ENCODE results near the gene CYFIP2. TPM values are rescaled to one million over a fixed set of nuclear protein-coding genes. Genes with fewer than 3 reads are reported as not detected.

CYFIP2 gene
- total and polyA plus RNA-seq, 2 of the 13 experiments (the other 11 are each of a cell fraction or from before 2014, with no cell fraction given) = 22.6 to 30.3 TPM

DNA sequence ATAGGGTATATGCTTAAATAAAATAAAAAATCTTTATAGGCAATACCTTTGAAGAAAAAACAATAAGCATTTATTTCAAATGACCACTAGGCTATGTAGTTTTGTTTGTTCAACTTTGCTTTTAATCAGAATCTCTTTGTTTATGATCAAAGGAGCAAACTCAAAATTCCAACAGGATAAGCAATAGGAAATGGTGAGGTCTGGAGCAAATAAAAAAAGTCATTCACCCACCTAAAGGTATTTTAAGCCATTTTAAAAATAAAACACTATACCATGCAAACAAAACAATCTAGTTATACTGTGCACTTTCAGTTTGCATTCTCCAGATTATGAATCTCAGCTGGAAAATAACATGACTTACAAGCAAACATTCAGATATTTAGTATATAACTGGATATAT, 35.3 kb upstream of the CYFIP2 start (continued):
- TF ChIP-seq, protein P1, sequence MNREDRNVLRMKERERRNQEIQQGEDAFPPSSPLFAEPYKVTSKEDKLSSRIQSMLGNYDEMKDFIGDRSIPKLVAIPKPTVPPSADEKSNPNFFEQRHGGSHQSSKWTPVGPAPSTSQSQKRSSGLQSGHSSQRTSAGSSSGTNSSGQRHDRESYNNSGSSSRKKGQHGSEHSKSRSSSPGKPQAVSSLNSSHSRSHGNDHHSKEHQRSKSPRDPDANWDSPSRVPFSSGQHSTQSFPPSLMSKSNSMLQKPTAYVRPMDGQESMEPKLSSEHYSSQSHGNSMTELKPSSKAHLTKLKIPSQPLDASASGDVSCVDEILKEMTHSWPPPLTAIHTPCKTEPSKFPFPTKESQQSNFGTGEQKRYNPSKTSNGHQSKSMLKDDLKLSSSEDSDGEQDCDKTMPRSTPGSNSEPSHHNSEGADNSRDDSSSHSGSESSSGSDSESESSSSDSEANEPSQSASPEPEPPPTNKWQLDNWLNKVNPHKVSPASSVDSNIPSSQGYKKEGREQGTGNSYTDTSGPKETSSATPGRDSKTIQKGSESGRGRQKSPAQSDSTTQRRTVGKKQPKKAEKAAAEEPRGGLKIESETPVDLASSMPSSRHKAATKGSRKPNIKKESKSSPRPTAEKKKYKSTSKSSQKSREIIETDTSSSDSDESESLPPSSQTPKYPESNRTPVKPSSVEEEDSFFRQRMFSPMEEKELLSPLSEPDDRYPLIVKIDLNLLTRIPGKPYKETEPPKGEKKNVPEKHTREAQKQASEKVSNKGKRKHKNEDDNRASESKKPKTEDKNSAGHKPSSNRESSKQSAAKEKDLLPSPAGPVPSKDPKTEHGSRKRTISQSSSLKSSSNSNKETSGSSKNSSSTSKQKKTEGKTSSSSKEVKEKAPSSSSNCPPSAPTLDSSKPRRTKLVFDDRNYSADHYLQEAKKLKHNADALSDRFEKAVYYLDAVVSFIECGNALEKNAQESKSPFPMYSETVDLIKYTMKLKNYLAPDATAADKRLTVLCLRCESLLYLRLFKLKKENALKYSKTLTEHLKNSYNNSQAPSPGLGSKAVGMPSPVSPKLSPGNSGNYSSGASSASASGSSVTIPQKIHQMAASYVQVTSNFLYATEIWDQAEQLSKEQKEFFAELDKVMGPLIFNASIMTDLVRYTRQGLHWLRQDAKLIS (CRISPR knock-in tag; IDR thresholded peaks at IDR 0.05) = no peak
- TF ChIP-seq ZNF556 (CRISPR knock-in tag; IDR thresholded peaks at IDR 0.05; ENCODE audit: borderline replicate concordance) = no peak
- TF ChIP-seq, protein P2, sequence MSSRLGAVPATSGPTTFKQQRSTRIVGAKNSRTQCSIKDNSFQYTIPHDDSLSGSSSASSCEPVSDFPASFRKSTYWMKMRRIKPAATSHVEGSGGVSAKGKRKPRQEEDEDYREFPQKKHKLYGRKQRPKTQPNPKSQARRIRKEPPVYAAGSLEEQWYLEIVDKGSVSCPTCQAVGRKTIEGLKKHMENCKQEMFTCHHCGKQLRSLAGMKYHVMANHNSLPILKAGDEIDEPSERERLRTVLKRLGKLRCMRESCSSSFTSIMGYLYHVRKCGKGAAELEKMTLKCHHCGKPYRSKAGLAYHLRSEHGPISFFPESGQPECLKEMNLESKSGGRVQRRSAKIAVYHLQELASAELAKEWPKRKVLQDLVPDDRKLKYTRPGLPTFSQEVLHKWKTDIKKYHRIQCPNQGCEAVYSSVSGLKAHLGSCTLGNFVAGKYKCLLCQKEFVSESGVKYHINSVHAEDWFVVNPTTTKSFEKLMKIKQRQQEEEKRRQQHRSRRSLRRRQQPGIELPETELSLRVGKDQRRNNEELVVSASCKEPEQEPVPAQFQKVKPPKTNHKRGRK (CRISPR knock-in tag; IDR thresholded peaks at IDR 0.05) = no peak

DNA sequence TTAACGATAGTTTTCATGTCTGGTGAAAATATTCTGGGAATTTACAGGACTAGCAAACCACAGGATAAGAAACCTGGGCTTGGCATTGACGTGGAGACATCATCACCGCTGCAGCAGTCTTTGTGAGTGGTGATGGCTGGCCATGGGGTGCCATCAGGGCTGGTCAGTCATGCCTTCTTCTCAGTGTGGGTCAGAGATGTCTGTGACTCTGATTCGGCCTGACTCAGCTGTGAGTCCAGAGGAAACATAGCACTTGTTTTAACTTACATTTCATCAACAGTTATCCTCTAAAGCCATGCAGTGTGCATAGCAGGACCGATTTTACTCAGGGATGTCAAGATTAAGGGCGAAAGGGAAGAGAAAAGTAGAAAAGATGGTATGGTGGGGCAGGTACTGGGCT, 33.2 kb upstream of the CYFIP2 start:
- H3K79me2 ChIP-seq (ENCODE audit: insufficient read depth, low read length) = no peaks in the 10 kb centered on the region
- H3K4me1 ChIP-seq (ENCODE audit: insufficient read depth, low read length) = no peaks in the 10 kb centered on the region
- FAIRE-seq (no peak), DNase-seq (ENCODE audit: low spot score) (no peak), ATAC-seq (no peak)
- intact Hi-C loops (cut with micrococcal nuclease; ENCODE audit: unreplicated experiment) = no loop called here
- no peaks in the 10 kb centered on the region for H4K20me1 ChIP-seq (ENCODE audit: insufficient read depth, low read length)
- H2AFZ ChIP-seq (ENCODE audit: low read length) = no peak overlapping the region
- H3K27ac ChIP-seq (ENCODE audit: extremely low read length, insufficient read depth, low read length) = no peak overlapping the region
- WGBS (ENCODE audit: low lambda C conversion rate) = 43% methylated on average over 6 of the region's 6 CpGs
- ChIA-PET POLR2A (no interaction called here), CTCF (ENCODE audit: low intra/inter-chr PET ratio, low total read pairs) (no interaction called here)
- H3K4me3 ChIP-seq (replicated peaks in 1 of 3; ENCODE audit: insufficient read depth in 1 of 3, low read depth in 2 of 3, low read length in 3 of 3) = no peak overlapping the region
- in situ Hi-C loops (cut with HindIII; ENCODE audit: extremely low pct_ligation_motif_present, low pct_unique_long_range_greater_than_20kb) = no loop called here
- no peak overlapping the region for H3K9ac ChIP-seq (ENCODE audit: insufficient read depth, low read depth, low read length)
- H3K4me2 ChIP-seq (ENCODE audit: low read depth, low read length) = no peak overlapping the region
- H3K9me3 ChIP-seq (ENCODE audit: low read length) = no peaks in the 10 kb centered on the region
- peaks cover 0 to 4% of the 10 kb centered on the region in 2 experiments; a peak in 1 of 5 replicates for H3K27me3 ChIP-seq (ENCODE audit: control insufficient read depth in 1 of 2, insufficient read depth in 2 of 2, low read length in 2 of 2)
- no peaks in the 10 kb centered on the region for H3K36me3 ChIP-seq (replicated peaks in 1 of 2; ENCODE audit: control insufficient read depth in 1 of 2, insufficient read depth in 2 of 2, low read length in 2 of 2)
- no TSS peak for BruUV-seq (replicated peaks)
- TF ChIP-seq SALL1 (CRISPR knock-in tag; IDR thresholded peaks at IDR 0.05) (no peak), ZNF550 (CRISPR knock-in tag; IDR thresholded peaks at IDR 0.05; ENCODE audit: borderline replicate concordance) (no peak), ZNF362 (CRISPR knock-in tag; IDR thresholded peaks at IDR 0.05; ENCODE audit: borderline replicate concordance) (no peak), ZNF264 (CRISPR knock-in tag; IDR thresholded peaks at IDR 0.05) (no peak), FOXM1 (CRISPR knock-in tag; IDR thresholded peaks at IDR 0.05) (no peak), ZNF577 (CRISPR knock-in tag; IDR thresholded peaks at IDR 0.05; ENCODE audit: borderline replicate concordance, low read depth) (no peak), ZNF331 (CRISPR knock-in tag; IDR thresholded peaks at IDR 0.05) (no peak), CBX2 (IDR thresholded peaks at IDR 0.05; ENCODE audit: low read depth, low read length) (no peak), CBX2 (CRISPR knock-in tag; IDR thresholded peaks at IDR 0.05; ENCODE audit: low read depth) (no peak), SRSF1 (optimal IDR thresholded peaks at IDR 0.05; ENCODE audit: low read depth, low read length) (no peak), JUND (CRISPR knock-in tag; IDR thresholded peaks at IDR 0.05) (no peak), POLR2AphosphoS5 (IDR thresholded peaks at IDR 0.05; ENCODE audit: low read depth, low read length) (no peak), TFE3 (CRISPR knock-in tag; IDR thresholded peaks at IDR 0.05) (no peak)
